Bronchial epithelial cell (primary cell): ENCODE data around the gene PRR7. TPM values are rescaled to one million over a fixed set of nuclear protein-coding genes. Genes with fewer than 3 reads are reported as not detected.

Source experiments
- DNase-seq: peaks from one replicate; pipeline ENCODE4 v3.0.0-alpha.2; 2010; ENCODE audit warnings: low read depth
- FAIRE-seq: peaks from 2 replicates; lab custom pipeline; 2011; peaks lifted over from hg19 to GRCh38; lab: Jason Lieb, UNC
- H3K27me3 ChIP-seq: 2 replicates; pipeline ENCODE4 v1.5.1; 2011; ENCODE audit warnings: low read length; ENCODE audit not compliant: control insufficient read depth, insufficient read depth
- H3K36me3 ChIP-seq: 2 replicates; pipeline ENCODE4 v1.5.1; 2011; ENCODE audit warnings: low read length; ENCODE audit not compliant: control insufficient read depth, insufficient read depth
- H3K4me3 ChIP-seq: 2 replicates; pipeline ENCODE4 v1.5.1; 2011; ENCODE audit warnings: mild to moderate bottlenecking, low read depth, low read length, control low read depth
- CTCF ChIP-seq: IDR thresholded peaks from 2 replicates; pipeline ENCODE4 v1.5.1; 2011; ENCODE audit warnings: mild to moderate bottlenecking, moderate library complexity, low read length, control low read depth, inconsistent platforms; ENCODE audit not compliant: insufficient read depth, severe bottlenecking
- total RNA-seq: library from RNA; depleted of rRNA; stranded (reverse); fragments of >200 nt; gene quantifications from 2 replicates; pipeline ENCODE4 v1.2.1, GENCODE V29; 2014

Gene PRR7
- total RNA-seq, 1 donor from 2014 or later = 5.0 TPM

- TF ChIP-seq CTCF = no peak
- Histone ChIP-seq H3K4me3 (no peak overlapping the region), H3K36me3 (no peaks in the 10 kb centered on the region), H3K27me3 (no peaks in the 10 kb centered on the region)
- DNase-seq = no peak
- no peak for FAIRE-seq
Measured at GRCh38 chr5:177505075-177505474, 58.5 kb downstream of the PRR7 start.

Other genes starting within 250 kb of the PRR7 start
- gene RAB24, start 143.1 kb upstream of the PRR7 start, total RNA-seq = 16.6 and 26.1 TPM in 2 replicates
- 139 and 161 TPM in 2 replicates for gene PRELID1, start 143.0 kb upstream of the PRR7 start, total RNA-seq
- gene MXD3, start 134.9 kb upstream of the PRR7 start, total RNA-seq = 0.53 and 1.5 TPM in 2 replicates
- 362 and 444 TPM in 2 replicates for gene LMAN2, start 95.1 kb upstream of the PRR7 start, total RNA-seq
- gene RGS14, start 88.9 kb upstream of the PRR7 start, total RNA-seq = 6.8 and 8.4 TPM in 2 replicates
- gene SLC34A1, start 62.4 kb upstream of the PRR7 start, total RNA-seq = not detected in 2 replicates
- not detected in 2 replicates for gene PFN3, start 46.2 kb upstream of the PRR7 start, total RNA-seq
- 5.0 and 7.9 TPM in 2 replicates for gene F12, start 37.2 kb upstream of the PRR7 start, total RNA-seq
- gene GRK6, start 20.1 kb upstream of the PRR7 start, total RNA-seq = 22.9 and 41.1 TPM in 2 replicates
- gene DBN1, start 26.8 kb downstream of the PRR7 start, total RNA-seq = 58.7 and 71.7 TPM in 2 replicates
- 19.5 and 26.2 TPM in 2 replicates for gene PDLIM7, start 50.8 kb downstream of the PRR7 start, total RNA-seq
- gene DOK3, start 63.0 kb downstream of the PRR7 start, total RNA-seq = 0.53 and 1.4 TPM in 2 replicates
- 108 and 250 TPM in 2 replicates for gene DDX41, start 70.1 kb downstream of the PRR7 start, total RNA-seq
- gene FAM193B, start 107.7 kb downstream of the PRR7 start, total RNA-seq = 14.0 and 17.2 TPM in 2 replicates
- gene TMED9, start 145.4 kb downstream of the PRR7 start, total RNA-seq = 184 and 203 TPM in 2 replicates
- 35.8 and 36.9 TPM in 2 replicates for gene B4GALT7, start 153.3 kb downstream of the PRR7 start, total RNA-seq